Activated naive CD4-positive, alpha-beta T cell treated with anti-CD3 and anti-CD28 coated beads, Interleukin-2, amount 10 ng/mL, durations not matched to agents 7 days and 5 days (primary cell): ENCODE data around the gene IL1R2.

ENCODE experiments used
- CTCF ChIA-PET: fragments of 350-600 bp; sonication (Branson Sonifier 250); formaldehyde crosslinking; loops from one replicate; lab custom pipeline; 2021; ENCODE audit warnings: antibody characterized with exemption; lab: Charles Lee
- DNase-seq: peaks from one replicate; pipeline ENCODE4 v3.0.0-alpha.2; 2020
- H3K27ac Mint-ChIP-seq: one replicate; pipeline ENCODE4 v1.8.0; 2021; ENCODE audit warnings: mild to moderate bottlenecking, moderate library complexity, mixed read lengths
- H3K27me3 Mint-ChIP-seq: one replicate; pipeline ENCODE4 v1.8.0; 2021; ENCODE audit warnings: mild to moderate bottlenecking, mixed read lengths
- H3K36me3 Mint-ChIP-seq: one replicate; pipeline ENCODE4 v1.8.0; 2021; ENCODE audit warnings: mixed read lengths
- H3K4me1 Mint-ChIP-seq: one replicate; pipeline ENCODE4 v1.8.0; 2021; ENCODE audit warnings: mixed read lengths
- H3K4me3 Mint-ChIP-seq: one replicate; pipeline ENCODE4 v1.8.0; 2021; ENCODE audit warnings: mild to moderate bottlenecking, moderate library complexity, mixed read lengths
- H3K9me3 Mint-ChIP-seq: one replicate; pipeline ENCODE4 v1.8.0; 2021; ENCODE audit warnings: mixed read lengths

The IL1R2 gene

GRCh38 chr2:101963198-101963597 is 28.6 kb upstream of the IL1R2 start:
- Mint-ChIP-seq H3K27ac (no peak overlapping the region), H3K9me3 (no peaks in the 10 kb centered on the region), H3K4me3 (no peak overlapping the region), H3K4me1 (peaks cover 2% of the 10 kb centered on the region), H3K36me3 (no peaks in the 10 kb centered on the region), H3K27me3 (peaks cover 12% of the 10 kb centered on the region)
- no peak for DNase-seq
- CTCF ChIA-PET: no interaction called here

DNA sequence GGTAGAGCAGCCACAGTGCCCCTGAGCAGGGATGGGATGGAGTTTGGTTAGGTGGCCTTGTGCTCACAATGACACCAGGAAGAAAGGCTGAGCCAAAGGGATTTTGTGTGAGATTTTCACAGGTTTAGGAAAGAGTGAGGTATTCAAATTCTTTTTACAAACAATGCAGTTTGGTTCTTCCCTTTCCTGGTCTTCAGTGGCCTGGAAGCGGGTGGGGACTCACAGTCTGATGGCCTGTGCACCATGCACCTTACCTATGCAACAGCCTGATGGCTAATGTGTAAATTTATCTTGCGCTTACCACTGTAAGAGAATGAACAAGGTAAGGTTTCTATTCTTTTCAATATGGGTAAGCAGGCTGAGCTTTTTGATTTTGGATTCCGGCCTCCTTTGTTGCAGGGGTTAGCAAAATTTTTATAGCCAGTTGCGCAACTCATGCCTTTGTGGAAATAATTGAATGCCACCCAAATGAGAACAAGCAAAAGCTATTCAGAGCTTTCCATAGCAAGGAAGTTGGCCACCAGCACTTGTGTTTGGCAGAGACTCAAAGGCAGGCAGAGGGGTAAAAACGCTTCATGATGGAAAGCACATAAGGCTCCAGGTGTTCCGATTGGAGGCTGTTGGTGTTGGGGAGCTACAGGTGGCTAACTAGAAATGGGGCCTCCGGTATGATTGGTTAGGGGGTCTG is 23.8 kb upstream of the IL1R2 start:
- no peaks in the 10 kb centered on the region for H3K36me3 Mint-ChIP-seq
- H3K4me3 Mint-ChIP-seq: no peak overlapping the region

GRCh38 chr2:101969723-101970122 is 22.0 kb upstream of the IL1R2 start:
- no peak for DNase-seq
- H3K4me1 Mint-ChIP-seq: peaks cover 2% of the 10 kb centered on the region
- H3K27ac Mint-ChIP-seq: no peak overlapping the region
- CTCF ChIA-PET: no interaction called here
- H3K4me3 Mint-ChIP-seq: no peak overlapping the region
- H3K9me3 Mint-ChIP-seq: peaks cover 16% of the 10 kb centered on the region
- peaks cover 11% of the 10 kb centered on the region for H3K27me3 Mint-ChIP-seq
- H3K36me3 Mint-ChIP-seq: no peaks in the 10 kb centered on the region

More for the DNA sequence above, 23.8 kb upstream of the IL1R2 start:
- Mint-ChIP-seq H3K9me3 (peaks cover 16% of the 10 kb centered on the region), H3K27ac (no peak overlapping the region), H3K4me1 (peaks cover 2% of the 10 kb centered on the region), H3K27me3 (peaks cover 12% of the 10 kb centered on the region)
- no peak for DNase-seq
- CTCF ChIA-PET: no interaction called here

- CTCF ChIA-PET: no interaction called here
- H3K4me3 Mint-ChIP-seq: no peak overlapping the region
- peaks cover 16% of the 10 kb centered on the region for H3K9me3 Mint-ChIP-seq
- H3K4me1 Mint-ChIP-seq: no peaks in the 10 kb centered on the region
- H3K27ac Mint-ChIP-seq: no peak overlapping the region
- peaks cover 9% of the 10 kb centered on the region for H3K27me3 Mint-ChIP-seq
- no peak for DNase-seq
- no peaks in the 10 kb centered on the region for H3K36me3 Mint-ChIP-seq
These were observed 20.9 kb upstream of the IL1R2 start for GRCh38 chr2:101970901-101971300.

GRCh38 chr2:101971836-101972235 is 19.9 kb upstream of the IL1R2 start:
- no peak overlapping the region for H3K27ac Mint-ChIP-seq

DNA sequence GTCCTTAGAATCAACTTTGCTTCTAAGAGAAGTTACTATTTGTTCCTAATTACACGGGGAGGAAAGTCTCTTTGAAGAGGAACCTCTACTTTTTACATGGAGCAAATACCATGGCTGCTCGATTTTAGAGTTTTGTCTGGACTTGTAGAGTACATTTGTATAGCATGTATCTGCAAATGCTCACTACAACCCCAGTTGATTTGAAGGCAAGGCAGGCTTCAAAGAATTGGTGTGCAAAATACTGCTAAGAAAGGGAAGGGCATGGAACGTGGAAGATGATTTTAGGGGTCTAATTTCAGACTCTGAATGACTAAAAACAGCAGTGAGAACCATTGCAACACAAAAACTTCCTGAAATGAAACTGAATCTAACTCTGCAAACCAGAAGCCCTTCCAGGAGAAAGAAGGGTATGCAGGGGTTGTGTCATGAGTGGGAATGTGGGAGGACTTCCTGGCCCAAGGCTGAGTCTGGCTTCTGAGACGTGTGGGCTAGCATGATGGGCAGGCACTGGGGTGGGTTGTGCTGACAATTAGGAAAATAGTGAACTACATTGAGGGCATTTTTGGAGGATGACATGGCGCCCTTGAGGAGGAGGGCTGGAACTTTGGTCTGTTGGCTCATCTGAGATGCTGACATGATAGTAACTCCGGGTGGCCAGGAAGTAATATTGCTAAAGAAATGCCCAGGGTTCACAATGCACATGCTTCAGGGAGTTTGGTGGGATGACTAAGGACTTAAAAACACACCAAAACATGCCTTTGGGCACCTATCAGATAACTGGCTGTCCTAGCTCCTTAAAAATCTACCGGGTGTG is 18.9 kb upstream of the IL1R2 start:
- no peak overlapping the region for H3K4me3 Mint-ChIP-seq
- no peaks in the 10 kb centered on the region for H3K36me3 Mint-ChIP-seq
- DNase-seq: no peak
- H3K27me3 Mint-ChIP-seq: peaks cover 4% of the 10 kb centered on the region
- H3K27ac Mint-ChIP-seq: no peak overlapping the region
- peaks cover 16% of the 10 kb centered on the region for H3K9me3 Mint-ChIP-seq
- no peaks in the 10 kb centered on the region for H3K4me1 Mint-ChIP-seq
- CTCF ChIA-PET: interaction anchor here (1.1 kb wide), 1 partner anchor 268 kb away, joined by 4 read pairs; no protein-coding TSS in a partner anchor

More at GRCh38 chr2:101971836-101972235, 19.9 kb upstream of the IL1R2 start:
- no peak for DNase-seq
- no peaks in the 10 kb centered on the region for H3K36me3 Mint-ChIP-seq
- CTCF ChIA-PET: no interaction called here
- H3K9me3 Mint-ChIP-seq: peaks cover 16% of the 10 kb centered on the region
- no peaks in the 10 kb centered on the region for H3K4me1 Mint-ChIP-seq
- no peak overlapping the region for H3K4me3 Mint-ChIP-seq
- peaks cover 8% of the 10 kb centered on the region for H3K27me3 Mint-ChIP-seq

- Mint-ChIP-seq H3K27ac (no peak overlapping the region), H3K4me1 (no peaks in the 10 kb centered on the region), H3K4me3 (no peak overlapping the region), H3K27me3 (peaks cover 4% of the 10 kb centered on the region), H3K9me3 (peaks cover 16% of the 10 kb centered on the region), H3K36me3 (no peaks in the 10 kb centered on the region)
- no peak for DNase-seq
- CTCF ChIA-PET: no interaction called here
These were observed 17.1 kb upstream of the IL1R2 start for GRCh38 chr2:101974663-101975062.

GRCh38 chr2:101975171-101975870 is 16.4 kb upstream of the IL1R2 start:
- CTCF ChIA-PET: interaction anchor here (0.8 kb wide), 1 partner anchor 498 kb away, joined by 3 read pairs; no protein-coding TSS in a partner anchor
- DNase-seq: no peak
- Mint-ChIP-seq H3K36me3 (no peaks in the 10 kb centered on the region), H3K4me3 (no peak overlapping the region), H3K9me3 (peaks cover 13% of the 10 kb centered on the region), H3K27me3 (peaks cover 4% of the 10 kb centered on the region), H3K4me1 (no peaks in the 10 kb centered on the region), H3K27ac (no peak overlapping the region)

GRCh38 chr2:101976891-101977290 is 14.9 kb upstream of the IL1R2 start:
- Mint-ChIP-seq H3K27me3 (peaks cover 4% of the 10 kb centered on the region), H3K27ac (no peak overlapping the region), H3K36me3 (no peaks in the 10 kb centered on the region), H3K9me3 (peaks cover 4% of the 10 kb centered on the region), H3K4me3 (no peak overlapping the region), H3K4me1 (no peaks in the 10 kb centered on the region)
- no peak for DNase-seq
- CTCF ChIA-PET: no interaction called here

- Mint-ChIP-seq H3K4me3 (no peak overlapping the region), H3K4me1 (peaks cover under 1% of the 10 kb centered on the region), H3K9me3 (no peaks in the 10 kb centered on the region), H3K27me3 (no peaks in the 10 kb centered on the region), H3K27ac (no peak overlapping the region), H3K36me3 (no peaks in the 10 kb centered on the region)
- no peak for DNase-seq
- CTCF ChIA-PET: no interaction called here
These were observed 11.4 kb upstream of the IL1R2 start for GRCh38 chr2:101980368-101980767.

DNA sequence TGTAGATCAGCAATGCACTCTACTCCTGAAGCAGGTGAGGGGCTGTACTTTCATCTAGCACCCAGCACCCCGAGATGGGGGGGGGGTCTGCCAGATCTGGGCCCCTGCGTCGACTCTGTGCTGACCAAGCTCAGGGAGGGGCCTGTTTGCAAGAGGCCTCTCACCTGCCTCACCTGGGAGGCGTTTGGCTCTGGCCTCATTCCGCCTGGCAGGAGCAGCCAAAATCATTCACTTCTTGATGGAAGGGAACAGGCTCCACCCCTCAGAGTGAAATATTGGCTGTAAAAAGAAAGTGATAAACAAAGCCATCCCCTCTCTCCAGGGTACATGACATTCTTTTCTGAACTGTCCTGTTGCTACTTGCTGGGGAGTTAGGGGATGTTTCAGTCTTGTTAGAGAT is 10.7 kb upstream of the IL1R2 start:
- no peak for DNase-seq
- Mint-ChIP-seq H3K36me3 (no peaks in the 10 kb centered on the region), H3K9me3 (no peaks in the 10 kb centered on the region), H3K4me1 (peaks cover 6% of the 10 kb centered on the region), H3K4me3 (no peak overlapping the region), H3K27me3 (no peaks in the 10 kb centered on the region), H3K27ac (no peak overlapping the region)
- CTCF ChIA-PET: interaction anchor here (0.8 kb wide), 1 partner anchor 97 kb away, joined by 3 read pairs; no protein-coding TSS in a partner anchor

- no peak overlapping the region for H3K27ac Mint-ChIP-seq
- CTCF ChIA-PET: interaction anchor here (0.8 kb wide), 1 partner anchor 98 kb away, joined by 3 read pairs; no protein-coding TSS in a partner anchor
- peaks cover 11% of the 10 kb centered on the region for H3K4me1 Mint-ChIP-seq
- H3K4me3 Mint-ChIP-seq: no peak overlapping the region
- DNase-seq: no peak
- no peaks in the 10 kb centered on the region for H3K9me3 Mint-ChIP-seq
- H3K36me3 Mint-ChIP-seq: no peaks in the 10 kb centered on the region
- H3K27me3 Mint-ChIP-seq: no peaks in the 10 kb centered on the region
These were observed 10.3 kb upstream of the IL1R2 start for GRCh38 chr2:101981504-101981903.

DNA sequence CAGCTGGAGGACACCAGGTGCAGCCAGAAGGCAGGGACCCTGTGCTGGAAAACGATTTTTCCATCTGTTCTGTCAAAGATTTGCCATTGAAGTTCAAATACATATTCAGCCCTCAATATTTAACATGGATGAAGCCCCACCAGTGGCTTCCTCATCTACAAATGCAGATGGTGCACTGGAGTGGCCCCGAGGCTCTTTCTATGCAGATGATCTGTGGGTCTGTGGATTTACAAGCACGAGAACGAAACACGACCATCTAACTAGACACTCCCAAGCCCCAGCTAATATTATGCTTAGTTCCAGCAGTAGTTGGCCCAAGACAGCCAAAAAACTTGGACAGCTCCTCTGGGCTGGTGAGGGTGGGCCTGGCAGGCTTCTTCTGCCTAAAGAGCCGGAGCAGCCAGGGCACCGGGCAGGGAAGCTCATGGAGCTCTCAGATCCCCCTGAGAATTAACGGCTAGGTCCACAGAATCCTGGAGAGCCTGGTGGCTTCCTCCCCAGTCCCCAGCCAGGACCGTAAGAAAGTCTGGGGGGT is 9.2 kb upstream of the IL1R2 start:
- peaks cover under 1% of the 10 kb centered on the region for H3K27me3 Mint-ChIP-seq
- H3K4me1 Mint-ChIP-seq: peaks cover 21% of the 10 kb centered on the region
- H3K36me3 Mint-ChIP-seq: no peaks in the 10 kb centered on the region
- H3K27ac Mint-ChIP-seq: no peak overlapping the region
- H3K9me3 Mint-ChIP-seq: no peaks in the 10 kb centered on the region
- CTCF ChIA-PET: no interaction called here
- H3K4me3 Mint-ChIP-seq: no peak overlapping the region
- no peak for DNase-seq

DNA sequence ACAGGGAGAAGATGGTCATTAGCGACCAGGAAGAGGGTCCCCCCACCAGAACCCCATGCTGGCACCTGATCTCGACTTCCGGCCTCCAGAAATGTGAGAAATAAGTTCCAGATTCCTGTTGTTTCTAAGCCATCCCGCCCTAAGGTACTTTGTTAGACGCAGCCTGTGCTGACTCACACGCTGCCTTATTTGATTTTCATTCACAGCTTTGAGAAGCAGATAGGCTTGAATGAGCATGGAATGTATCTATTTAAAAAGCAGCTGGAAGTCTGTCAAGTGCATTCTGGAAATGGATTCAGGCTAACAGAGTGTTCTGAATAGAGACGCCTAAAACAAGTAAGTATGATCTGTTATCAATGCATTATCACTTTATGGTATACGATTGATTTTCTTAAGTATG is 8.3 kb upstream of the IL1R2 start:
- no peaks in the 10 kb centered on the region for H3K9me3 Mint-ChIP-seq
- CTCF ChIA-PET: no interaction called here
- H3K27me3 Mint-ChIP-seq: peaks cover 10% of the 10 kb centered on the region
- no peak overlapping the region for H3K27ac Mint-ChIP-seq
- no peaks in the 10 kb centered on the region for H3K36me3 Mint-ChIP-seq
- H3K4me1 Mint-ChIP-seq: peaks cover 30% of the 10 kb centered on the region
- no peak overlapping the region for H3K4me3 Mint-ChIP-seq
- no peak for DNase-seq
